AG10803 (cell line): ENCODE data around the gene BAHCC1.

Experiments used
- DNase-seq: peaks from one replicate; pipeline ENCODE4 v3.0.0; 2010; ENCODE audit warnings: low read depth
- H3K4me3 ChIP-seq: 2 replicates; pipeline ENCODE4 v1.5.1; 2011; ENCODE audit warnings: mild to moderate bottlenecking, low read length, control low read depth
- TF ChIP-seq, protein P1 (sequence below): conservative IDR thresholded peaks from 2 replicates; pipeline ENCODE4 v1.5.1; 2011; ENCODE audit warnings: mild to moderate bottlenecking, low read length, control low read depth, inconsistent platforms

BAHCC1 gene

DNA sequence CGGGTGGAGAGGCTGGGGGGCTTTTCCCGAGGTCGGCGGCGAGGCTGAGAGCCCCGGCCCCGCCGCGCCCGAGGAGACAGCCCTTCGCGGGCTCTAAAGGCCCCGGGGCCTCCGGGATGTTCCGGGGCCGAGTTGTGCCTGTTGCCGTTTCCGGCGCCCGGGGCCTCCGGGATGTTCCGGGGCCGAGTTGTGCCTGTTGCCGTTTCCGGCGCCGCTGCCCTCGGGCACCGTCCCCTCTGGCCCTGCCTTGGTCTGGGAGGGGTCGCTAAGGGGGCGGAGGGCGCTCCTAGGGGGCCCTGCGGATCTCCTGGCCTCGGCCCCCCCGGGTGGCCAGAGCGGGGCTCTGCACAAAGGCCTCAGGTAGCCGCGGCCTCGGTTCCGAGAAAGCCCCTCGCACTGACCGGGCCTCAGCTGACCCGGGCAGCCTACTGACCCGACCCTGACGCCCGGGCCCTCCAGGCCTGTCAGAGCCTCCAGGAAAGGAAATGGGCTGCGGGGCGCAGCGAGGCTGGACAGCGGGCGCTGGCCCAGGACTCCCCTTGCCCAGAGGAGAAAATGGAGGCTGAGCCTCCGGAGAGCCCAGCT is 93.1 kb downstream of the BAHCC1 start:
- peak overlapping the region; percentile 59 for H3K4me3 ChIP-seq
- TF ChIP-seq, protein P1, sequence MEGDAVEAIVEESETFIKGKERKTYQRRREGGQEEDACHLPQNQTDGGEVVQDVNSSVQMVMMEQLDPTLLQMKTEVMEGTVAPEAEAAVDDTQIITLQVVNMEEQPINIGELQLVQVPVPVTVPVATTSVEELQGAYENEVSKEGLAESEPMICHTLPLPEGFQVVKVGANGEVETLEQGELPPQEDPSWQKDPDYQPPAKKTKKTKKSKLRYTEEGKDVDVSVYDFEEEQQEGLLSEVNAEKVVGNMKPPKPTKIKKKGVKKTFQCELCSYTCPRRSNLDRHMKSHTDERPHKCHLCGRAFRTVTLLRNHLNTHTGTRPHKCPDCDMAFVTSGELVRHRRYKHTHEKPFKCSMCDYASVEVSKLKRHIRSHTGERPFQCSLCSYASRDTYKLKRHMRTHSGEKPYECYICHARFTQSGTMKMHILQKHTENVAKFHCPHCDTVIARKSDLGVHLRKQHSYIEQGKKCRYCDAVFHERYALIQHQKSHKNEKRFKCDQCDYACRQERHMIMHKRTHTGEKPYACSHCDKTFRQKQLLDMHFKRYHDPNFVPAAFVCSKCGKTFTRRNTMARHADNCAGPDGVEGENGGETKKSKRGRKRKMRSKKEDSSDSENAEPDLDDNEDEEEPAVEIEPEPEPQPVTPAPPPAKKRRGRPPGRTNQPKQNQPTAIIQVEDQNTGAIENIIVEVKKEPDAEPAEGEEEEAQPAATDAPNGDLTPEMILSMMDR: no peak
- DNase-seq: no peak

DNA sequence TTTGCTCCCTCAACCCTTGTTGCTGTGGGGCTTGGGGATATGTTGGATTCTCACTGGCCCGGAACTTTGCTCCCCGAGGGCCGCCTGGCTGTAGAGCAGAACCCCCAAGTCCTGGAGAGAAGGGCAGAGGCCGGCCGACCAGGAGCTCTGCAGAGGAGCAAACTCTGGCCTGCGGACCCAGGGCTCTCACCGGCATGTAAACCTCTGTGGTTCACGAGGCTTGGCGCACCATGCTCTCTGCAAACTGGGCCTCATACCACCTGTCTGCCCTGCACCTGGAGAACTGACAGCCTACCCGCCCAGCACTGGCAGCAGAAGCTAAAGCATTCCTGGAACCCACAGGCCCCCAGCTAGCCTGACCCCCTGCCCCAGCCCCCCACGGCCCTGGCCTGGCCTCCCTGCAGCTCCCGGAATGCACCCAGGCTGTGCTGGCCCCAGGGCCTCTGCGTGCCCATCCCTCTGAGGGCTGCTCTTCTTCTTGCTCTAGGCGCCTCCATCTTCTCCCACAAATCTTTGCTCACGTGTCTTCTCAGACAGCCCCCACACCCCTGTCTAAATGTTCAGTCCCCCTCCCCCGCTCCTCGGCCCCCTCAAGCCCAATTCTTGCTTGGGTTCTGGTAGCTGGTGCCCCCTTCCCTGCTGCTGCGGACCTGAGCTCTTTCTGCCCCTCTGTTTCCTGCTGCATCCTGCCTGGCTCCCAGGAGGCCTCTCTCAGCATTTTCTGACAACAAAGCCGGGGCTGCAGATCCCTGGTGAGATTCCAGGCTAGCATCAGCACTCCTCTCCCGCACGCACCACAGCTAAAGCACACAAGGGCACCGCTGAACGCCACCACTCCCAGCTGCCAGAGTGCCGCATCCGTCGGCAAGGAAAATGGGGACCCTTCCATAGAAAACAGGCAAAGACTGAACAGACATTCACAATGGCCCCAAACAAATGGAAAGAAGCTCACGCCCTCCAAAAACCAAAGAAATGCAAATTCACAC is 94.0 kb downstream of the BAHCC1 start:
- no peak for DNase-seq
- H3K4me3 ChIP-seq: no peak overlapping the region; the same call in 1 of the 2 replicates
- TF ChIP-seq, protein P1: no peak

DNA sequence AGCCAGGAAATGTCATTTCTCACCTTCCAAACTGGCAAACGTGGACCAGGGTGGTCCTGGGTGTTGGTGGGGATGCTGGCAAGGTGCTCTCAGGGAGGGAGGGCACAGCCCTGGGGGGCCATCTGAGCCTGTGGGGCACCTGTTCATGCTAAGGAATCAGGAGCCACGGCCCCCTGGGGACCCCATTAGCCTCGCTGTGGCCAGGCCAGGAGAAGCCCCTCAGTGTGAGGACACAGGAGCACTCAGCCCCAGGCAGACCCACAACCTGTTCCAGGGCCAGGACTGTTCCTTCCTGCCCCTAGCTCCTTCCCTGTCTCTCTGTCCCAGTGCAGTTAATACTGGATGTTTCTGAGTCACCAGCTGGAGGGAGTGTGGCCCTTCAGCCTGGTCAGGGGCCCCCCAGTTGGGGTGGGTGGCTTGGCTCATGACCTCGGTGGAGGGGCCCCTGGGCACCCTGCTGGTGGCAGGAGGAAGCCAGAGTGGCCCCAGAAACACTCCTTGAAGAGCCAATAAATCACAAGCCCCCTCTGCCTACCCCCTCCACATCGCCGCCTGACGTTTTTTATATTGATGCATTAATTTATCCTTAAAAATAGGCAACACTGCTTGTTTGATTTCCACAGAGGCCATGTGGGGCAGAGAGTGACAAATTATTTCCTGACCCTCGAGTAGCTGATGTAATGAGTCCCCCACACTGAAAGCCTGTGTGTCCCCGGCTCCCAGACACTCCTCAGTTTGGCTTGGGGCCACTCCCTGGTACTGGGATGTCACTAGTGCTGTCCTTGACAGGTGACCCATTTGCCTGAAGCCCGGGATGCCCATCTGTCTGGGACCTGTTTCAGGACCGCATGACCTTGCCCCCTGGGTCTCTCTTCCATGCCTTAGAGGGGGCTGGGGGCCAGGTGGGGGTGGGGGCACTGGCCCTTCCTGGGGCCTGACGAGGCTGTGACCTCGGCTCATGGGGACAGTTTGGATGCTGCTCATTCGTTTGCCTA is 95.0 kb downstream of the BAHCC1 start:
- no peak overlapping the region for H3K4me3 ChIP-seq
- DNase-seq: no peak
- TF ChIP-seq, protein P1: no peak

DNA sequence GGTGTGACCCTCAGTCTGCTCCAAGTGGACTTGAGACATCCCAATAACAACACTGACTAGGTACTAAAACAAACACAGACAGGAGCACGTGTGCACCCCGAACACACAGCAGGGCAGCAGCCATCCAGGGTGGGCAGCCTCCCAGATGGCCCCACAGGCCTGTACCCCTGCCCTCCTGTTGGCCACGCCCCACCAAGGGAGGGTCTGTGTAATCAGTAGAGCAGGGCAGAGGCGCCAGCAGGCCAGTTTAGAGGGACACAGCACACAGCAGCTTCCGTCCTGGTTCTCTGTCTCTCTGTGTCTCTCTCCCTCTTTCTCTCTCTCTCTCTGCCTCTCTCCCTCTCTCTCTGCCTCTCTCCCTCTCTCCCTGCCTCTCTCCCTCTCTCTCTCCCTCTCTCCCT is 95.9 kb downstream of the BAHCC1 start:
- no peak overlapping the region for H3K4me3 ChIP-seq
- TF ChIP-seq, protein P1: no peak
- no peak for DNase-seq

DNA sequence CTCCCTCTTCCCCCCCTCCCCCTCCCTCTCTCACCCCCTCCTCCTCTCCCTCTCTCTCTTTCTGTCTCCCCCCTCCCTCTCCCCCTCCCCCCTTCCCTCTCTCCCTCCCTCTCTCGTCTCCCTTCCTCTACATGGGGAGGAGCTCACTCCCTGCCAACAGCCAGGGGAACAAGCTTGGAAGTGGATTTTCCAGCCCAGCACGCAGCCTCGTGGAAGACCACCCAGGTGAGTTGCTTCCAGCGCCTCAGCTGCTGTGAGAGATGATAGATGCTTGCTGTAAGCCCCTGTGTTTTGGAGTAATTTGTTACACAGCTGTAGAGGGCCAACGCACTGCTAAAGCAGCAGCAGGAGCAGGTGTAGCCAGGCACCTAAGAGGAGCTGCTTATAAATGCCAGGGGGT is 96.5 kb downstream of the BAHCC1 start:
- TF ChIP-seq, protein P1: no peak
- H3K4me3 ChIP-seq: no peak overlapping the region
- no peak for DNase-seq

DNA sequence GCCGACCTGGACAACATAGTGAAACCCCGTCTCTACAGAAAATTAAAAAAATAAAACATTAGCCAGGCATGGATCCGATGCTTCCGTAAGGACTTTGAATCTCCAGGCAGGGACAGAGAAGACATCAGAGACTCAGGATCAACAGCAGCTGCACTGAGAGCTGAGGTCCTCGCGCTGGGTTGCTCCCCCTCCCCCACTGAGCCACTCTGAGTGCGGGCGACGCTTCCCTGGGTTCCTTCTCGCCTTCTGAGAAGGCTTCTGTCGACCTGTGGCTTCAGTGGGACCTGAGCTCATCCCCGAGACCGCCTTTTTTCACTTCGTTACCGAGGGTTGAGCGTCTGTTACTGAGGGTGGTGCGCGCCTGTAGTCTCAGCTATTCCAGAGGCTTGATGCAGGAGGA is 96.9 kb downstream of the BAHCC1 start:
- H3K4me3 ChIP-seq: no peak overlapping the region
- no peak for DNase-seq
- TF ChIP-seq, protein P1: no peak
